Neural progenitor cell (in vitro differentiated cells): ENCODE measurements around the gene HSPA1A. TPM values are rescaled to one million over a fixed set of nuclear protein-coding genes. Genes with fewer than 3 reads are reported as not detected.
A peak's percentile ranks its signal among the peaks of the same experiment; 100 is the strongest.

Source experiments
- DNase-seq: peaks from one replicate; pipeline ENCODE4 v3.0.0-alpha.2; 2016; ENCODE audit warnings: low spot score
- H2AFZ ChIP-seq: fragments of 200-600 bp; sonication (generic); replicated peaks from 2 replicates; pipeline ENCODE4 v1.6.1; 2016; ENCODE audit warnings: antibody characterized with exemption
- H3F3A ChIP-seq: fragments of 200-600 bp; sonication (generic); 2 replicates; pipeline ENCODE4 v1.6.1; 2016; ENCODE audit warnings: antibody characterized with exemption, low read depth
- H3K27ac ChIP-seq: fragments of 200-600 bp; sonication (generic); 2 replicates; pipeline ENCODE4 v1.5.1; 2016; ENCODE audit warnings: mild to moderate bottlenecking
- H3K27me3 ChIP-seq: fragments of 200-600 bp; sonication (generic); 2 replicates; pipeline ENCODE4 v1.6.1; 2016; ENCODE audit warnings: mild to moderate bottlenecking, moderate library complexity
- H3K36me3 ChIP-seq: fragments of 200-600 bp; sonication (generic); 2 replicates; pipeline ENCODE4 v1.5.1; 2016
- H3K4me1 ChIP-seq: fragments of 200-600 bp; sonication (generic); 2 replicates; pipeline ENCODE4 v1.6.1; 2016; ENCODE audit warnings: mixed run types
- H3K4me2 ChIP-seq: fragments of 200-600 bp; sonication (generic); 2 replicates; pipeline ENCODE4 v1.6.1; 2016
- H3K4me3 ChIP-seq: fragments of 200-600 bp; sonication (generic); 2 replicates; pipeline ENCODE4 v1.5.1; 2016
- H3K79me2 ChIP-seq: fragments of 200-600 bp; sonication (generic); 2 replicates; pipeline ENCODE4 v1.6.1; 2016; ENCODE audit warnings: low read depth
- H3K9ac ChIP-seq: fragments of 200-600 bp; sonication (generic); 2 replicates; pipeline ENCODE4 v1.6.1; 2016
- H3K9me3 ChIP-seq: fragments of 200-600 bp; sonication (generic); 2 replicates; pipeline ENCODE4 v1.5.1; 2016; ENCODE audit warnings: low read depth
- H4K20me1 ChIP-seq: fragments of 200-600 bp; sonication (generic); 2 replicates; pipeline ENCODE4 v1.6.1; 2016; ENCODE audit warnings: low read depth
- H3K27ac Mint-ChIP-seq: 3 replicates; pipeline ENCODE4 v1.8.0; 2021; ENCODE audit warnings: mixed read lengths
- H3K27me3 Mint-ChIP-seq: 2 replicates; pipeline ENCODE4 v1.8.0; 2022; ENCODE audit warnings: low read depth, mild to moderate bottlenecking, inconsistent platforms, moderate library complexity, mixed read lengths; ENCODE audit not compliant: insufficient read depth
- H3K36me3 Mint-ChIP-seq: 3 replicates; pipeline ENCODE4 v1.8.0; 2021; ENCODE audit warnings: mixed read lengths
- H3K4me1 Mint-ChIP-seq: 3 replicates; pipeline ENCODE4 v1.8.0; 2021; ENCODE audit warnings: mixed read lengths
- H3K4me3 Mint-ChIP-seq: 3 replicates; pipeline ENCODE4 v1.8.0; 2021; ENCODE audit warnings: mild to moderate bottlenecking, moderate library complexity, mixed read lengths
- H3K9me3 Mint-ChIP-seq: 3 replicates; pipeline ENCODE4 v1.8.0; 2020; ENCODE audit warnings: mixed read lengths
- CTCF ChIP-seq: fragments of 200-600 bp; sonication (generic); IDR thresholded peaks from 2 replicates; pipeline ENCODE4 v1.5.1; 2017; ENCODE audit warnings: antibody characterized with exemption, mild to moderate bottlenecking
- EZH2 ChIP-seq: fragments of 200-600 bp; sonication (generic); IDR thresholded peaks from 2 replicates; pipeline ENCODE4 v1.6.1; 2017; ENCODE audit warnings: antibody characterized with exemption, mild to moderate bottlenecking, moderate library complexity
- EZH2phosphoT487 ChIP-seq: fragments of 200-600 bp; sonication (generic); IDR thresholded peaks from 2 replicates; pipeline ENCODE4 v1.6.1; 2017; ENCODE audit warnings: antibody characterized with exemption
- total RNA-seq: library from RNA; depleted of rRNA; stranded (reverse); fragments of >200 nt; gene quantifications from 2 replicates; pipeline ENCODE4 v1.2.3, GENCODE V29; 2015; ENCODE audit warnings: low replicate concordance

HSPA1A gene
- total RNA-seq, 1 donor from 2014 or later = 36.0 TPM

GRCh38 chr6:31842053-31842452 is 26.7 kb downstream of the HSPA1A start:
- Histone ChIP-seq H3K27ac (peak overlapping the region; percentile 13), H2AFZ (no peak overlapping the region), H3K4me3 (no peak overlapping the region), H3K4me1 (peaks cover 14% of the 10 kb centered on the region), H3F3A (peaks cover 59% of the 10 kb centered on the region), H3K4me2 (no peak overlapping the region), H4K20me1 (peaks cover 30% of the 10 kb centered on the region), H3K79me2 (peaks cover 23% of the 10 kb centered on the region), H3K27me3 (no peaks in the 10 kb centered on the region), H3K9me3 (no peaks in the 10 kb centered on the region), H3K36me3 (peaks cover 20% of the 10 kb centered on the region), H3K9ac (no peak overlapping the region)
- Mint-ChIP-seq H3K4me3 (no peak overlapping the region), H3K9me3 (no peaks in the 10 kb centered on the region), H3K27ac (no peak overlapping the region), H3K27me3 (peaks cover 15% of the 10 kb centered on the region), H3K4me1 (peaks cover 13% of the 10 kb centered on the region), H3K36me3 (peaks cover 23% of the 10 kb centered on the region)
- no peak for TF ChIP-seq EZH2
- no peak for TF ChIP-seq EZH2phosphoT487
- no peak for TF ChIP-seq CTCF
- no peak for DNase-seq

GRCh38 chr6:31844507-31844906 is 29.2 kb downstream of the HSPA1A start:
- peaks cover 5% of the 10 kb centered on the region for H4K20me1 ChIP-seq
- H2AFZ ChIP-seq = no peak overlapping the region
- H3K4me1 ChIP-seq = no peaks in the 10 kb centered on the region
- Mint-ChIP-seq H3K9me3 (no peaks in the 10 kb centered on the region), H3K27me3 (peaks cover 12% of the 10 kb centered on the region), H3K4me1 (peaks cover under 1% of the 10 kb centered on the region), H3K36me3 (peaks cover 11% of the 10 kb centered on the region), H3K27ac (no peak overlapping the region), H3K4me3 (no peak overlapping the region)
- no peaks in the 10 kb centered on the region for H3K9me3 ChIP-seq
- no peak overlapping the region for H3K4me3 ChIP-seq
- TF ChIP-seq EZH2 (no peak), CTCF (no peak), EZH2phosphoT487 (no peak)
- no peaks in the 10 kb centered on the region for H3K27me3 ChIP-seq
- no peak overlapping the region for H3K27ac ChIP-seq
- H3K9ac ChIP-seq = no peak overlapping the region
- H3K79me2 ChIP-seq = no peaks in the 10 kb centered on the region
- peaks cover 10% of the 10 kb centered on the region for H3K36me3 ChIP-seq
- peaks cover 35% of the 10 kb centered on the region for H3F3A ChIP-seq
- DNase-seq = no peak
- no peak overlapping the region for H3K4me2 ChIP-seq

- H3K36me3 Mint-ChIP-seq = peaks cover 2% of the 10 kb centered on the region
- TF ChIP-seq CTCF (no peak), EZH2 (no peak), EZH2phosphoT487 (no peak)
- H3K4me1 Mint-ChIP-seq = peaks cover 2% of the 10 kb centered on the region
- no peak overlapping the region for H3K27ac Mint-ChIP-seq
- no peak overlapping the region for H3K4me2 ChIP-seq
- DNase-seq = no peak
- H3K4me3 Mint-ChIP-seq = no peak overlapping the region
- H3K9me3 ChIP-seq = no peaks in the 10 kb centered on the region
- no peaks in the 10 kb centered on the region for H3K79me2 ChIP-seq
- H3F3A ChIP-seq = peaks cover 12% of the 10 kb centered on the region
- H3K9ac ChIP-seq = no peak overlapping the region
- H3K36me3 ChIP-seq = no peaks in the 10 kb centered on the region
- H3K9me3 Mint-ChIP-seq = no peaks in the 10 kb centered on the region
- no peaks in the 10 kb centered on the region for H4K20me1 ChIP-seq
- peaks cover 2% of the 10 kb centered on the region for H3K27me3 Mint-ChIP-seq
- no peak overlapping the region for H3K4me3 ChIP-seq
- no peak overlapping the region for H3K27ac ChIP-seq
- H2AFZ ChIP-seq = no peak overlapping the region
- H3K4me1 ChIP-seq = no peaks in the 10 kb centered on the region
- no peaks in the 10 kb centered on the region for H3K27me3 ChIP-seq
These were observed 32.1 kb downstream of the HSPA1A start for GRCh38 chr6:31847276-31847978.
